ENCODE data around the gene MAP3K14.

MAP3K14 gene

GRCh38 chr17:45282683-45283644, 33.9 kb downstream of the MAP3K14 start:
- DNase-seq (ENCODE audit: low read depth in 2 of 2): no peak

DNA sequence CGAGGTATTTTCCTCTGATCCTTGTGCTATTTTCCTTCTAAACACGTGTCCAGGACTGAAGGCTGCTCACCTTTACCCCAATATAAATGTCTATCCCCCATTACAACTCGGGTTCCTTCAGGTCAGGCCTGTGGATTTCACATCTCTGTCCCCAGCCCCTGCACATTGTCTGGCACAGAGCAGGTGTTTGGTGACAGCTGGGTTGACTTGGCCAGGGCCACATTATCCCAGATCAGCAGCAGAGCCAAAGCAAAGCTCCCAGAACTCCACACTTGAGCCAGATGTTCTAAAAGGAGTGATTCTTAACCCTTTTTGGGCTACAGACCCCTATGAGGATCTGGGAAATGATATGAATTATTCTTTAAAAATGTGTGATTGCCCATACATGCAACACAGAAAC, 36.9 kb downstream of the MAP3K14 start:
- no peak for DNase-seq (ENCODE audit: low read depth in 2 of 2)

GRCh38 chr17:45277992-45278391, 38.8 kb downstream of the MAP3K14 start:
- no peak for DNase-seq (ENCODE audit: low read depth in 2 of 2)

GRCh38 chr17:45277216-45277849, 39.5 kb downstream of the MAP3K14 start:
- peak; percentile 83 to 87 for DNase-seq (ENCODE audit: low read depth in 2 of 2)

- DNase-seq (ENCODE audit: low read depth in 2 of 2): no peak
Observed at GRCh38 chr17:45276031-45276430, 40.8 kb downstream of the MAP3K14 start.

GRCh38 chr17:45274033-45274432, 42.8 kb downstream of the MAP3K14 start:
- no peak for DNase-seq (ENCODE audit: low read depth in 2 of 2)

GRCh38 chr17:45273551-45273957, 43.3 kb downstream of the MAP3K14 start:
- DNase-seq (ENCODE audit: low read depth in 2 of 2): no peak

DNA sequence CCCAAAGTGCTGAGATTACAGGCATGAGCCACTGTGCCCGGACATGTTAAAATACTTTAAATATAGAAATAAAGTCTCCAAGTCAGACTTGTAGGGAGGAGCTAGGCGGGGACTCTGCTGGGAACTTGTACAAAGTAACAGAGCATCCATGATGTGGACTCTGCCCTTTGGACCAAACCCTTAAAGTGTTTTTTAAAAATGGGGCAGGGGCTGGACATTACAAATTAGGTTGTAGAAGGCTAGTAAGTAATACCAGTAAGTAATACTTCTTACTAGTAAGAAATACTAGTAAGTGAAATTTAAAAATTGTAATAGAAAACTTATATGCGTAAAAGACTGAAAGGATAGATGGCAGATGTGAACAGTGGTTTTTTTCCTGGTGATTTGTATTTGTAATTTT, 45.2 kb downstream of the MAP3K14 start:
- DNase-seq (ENCODE audit: low read depth in 2 of 2): no peak

GRCh38 chr17:45270828-45271418, 45.9 kb downstream of the MAP3K14 start:
- peak in 1 of 2 donors; percentile 53 for DNase-seq (ENCODE audit: low read depth in 2 of 2)

GRCh38 chr17:45269912-45270311, 46.9 kb downstream of the MAP3K14 start:
- DNase-seq (ENCODE audit: low read depth in 2 of 2): no peak

DNA sequence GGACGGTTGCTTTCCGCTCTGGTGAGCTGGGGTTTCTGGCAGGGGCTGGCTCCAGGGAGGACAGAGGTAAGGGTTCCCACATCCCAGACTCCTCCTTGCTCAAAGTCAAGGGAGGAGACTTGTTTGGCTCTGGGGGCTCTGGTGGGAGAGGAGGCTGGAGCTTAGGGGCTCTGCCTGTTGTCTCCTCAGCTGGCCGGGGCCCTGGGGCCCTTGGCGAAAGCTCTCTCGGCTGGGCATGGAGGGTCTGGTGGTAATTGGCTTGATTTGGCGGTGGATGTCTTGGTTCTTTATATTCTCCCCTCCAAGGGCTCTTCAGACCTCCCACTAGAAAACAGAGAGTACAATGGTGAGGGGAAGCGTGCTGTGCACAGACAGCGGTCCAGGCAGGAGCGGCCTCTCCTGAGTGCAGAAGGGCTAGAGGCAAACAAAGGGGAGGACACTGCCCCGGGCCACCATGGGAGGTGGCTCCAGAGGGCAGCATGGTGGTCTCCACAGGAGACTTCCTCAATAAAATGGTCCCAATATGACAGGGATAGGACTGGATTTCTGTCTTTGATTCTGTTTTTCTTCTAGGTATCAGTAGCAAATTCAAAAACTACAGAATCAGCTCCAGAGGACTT, 49.3 kb downstream of the MAP3K14 start:
- DNase-seq (ENCODE audit: low read depth in 2 of 2): no peak

- no peak for DNase-seq (ENCODE audit: low read depth in 2 of 2)
Observed at GRCh38 chr17:45266372-45266926, 50.4 kb downstream of the MAP3K14 start.

DNA sequence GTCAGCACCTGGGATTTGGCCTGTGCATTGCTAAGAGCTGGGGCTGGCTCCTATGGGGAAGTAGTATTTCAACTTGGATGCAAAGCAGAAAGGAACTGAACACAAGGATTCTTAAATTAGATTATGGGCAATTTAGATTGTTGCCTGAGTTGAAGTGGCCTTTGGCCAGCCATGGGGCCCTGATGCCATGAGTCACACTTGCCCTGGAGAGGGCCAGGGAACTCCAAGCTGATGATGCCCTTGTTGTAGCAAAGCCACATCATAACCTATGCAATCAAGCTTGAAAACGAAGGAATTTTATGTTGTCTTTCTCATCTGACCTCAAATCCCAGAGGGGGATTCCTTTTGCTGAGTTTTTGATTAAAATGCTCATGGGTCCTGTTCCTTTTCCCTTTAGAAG, 51.0 kb downstream of the MAP3K14 start:
- DNase-seq (ENCODE audit: low read depth in 2 of 2): no peak

DNA sequence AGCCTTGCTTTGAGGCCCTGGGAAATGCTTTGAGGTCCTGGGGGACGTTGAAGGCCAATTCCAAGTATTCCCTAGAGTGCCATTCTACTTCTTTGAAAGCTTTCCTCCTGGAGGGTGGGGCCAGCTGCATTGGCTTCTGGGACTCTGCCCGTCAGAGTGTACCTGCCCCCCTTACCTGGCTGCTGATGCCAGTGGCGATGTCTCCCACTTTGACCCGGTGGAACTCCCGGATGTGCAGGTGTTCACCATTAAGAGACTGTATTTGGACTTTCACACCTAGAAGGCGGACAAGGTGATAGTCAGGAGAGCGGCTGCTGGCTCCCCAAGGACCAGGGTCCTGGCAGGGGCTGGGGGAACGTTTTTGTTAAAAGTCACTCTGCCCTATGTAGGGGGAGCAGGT, 51.8 kb downstream of the MAP3K14 start:
- no peak for DNase-seq (ENCODE audit: low read depth in 2 of 2)

DNA sequence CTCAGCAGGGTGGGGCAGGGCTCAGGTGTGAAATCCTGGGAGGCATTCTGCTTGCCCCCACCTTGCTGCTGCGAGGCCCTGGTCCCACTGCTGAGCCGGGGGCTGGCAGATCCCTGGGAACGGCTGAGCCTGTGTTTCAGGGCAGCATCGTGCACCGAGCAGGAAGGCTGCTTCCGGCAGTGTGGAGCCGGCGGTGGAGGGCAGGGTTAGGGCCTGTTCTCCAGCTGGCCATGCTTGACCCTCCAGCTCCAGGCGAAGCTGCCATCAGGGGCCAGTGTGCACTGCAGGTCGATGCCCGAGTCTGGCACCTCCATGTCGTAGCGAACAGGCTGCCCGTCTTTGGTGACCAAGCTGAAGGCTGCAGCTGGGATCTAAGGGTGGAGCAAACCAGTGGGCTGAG, 52.4 kb downstream of the MAP3K14 start:
- no peak for DNase-seq (ENCODE audit: low read depth in 2 of 2)

DNA sequence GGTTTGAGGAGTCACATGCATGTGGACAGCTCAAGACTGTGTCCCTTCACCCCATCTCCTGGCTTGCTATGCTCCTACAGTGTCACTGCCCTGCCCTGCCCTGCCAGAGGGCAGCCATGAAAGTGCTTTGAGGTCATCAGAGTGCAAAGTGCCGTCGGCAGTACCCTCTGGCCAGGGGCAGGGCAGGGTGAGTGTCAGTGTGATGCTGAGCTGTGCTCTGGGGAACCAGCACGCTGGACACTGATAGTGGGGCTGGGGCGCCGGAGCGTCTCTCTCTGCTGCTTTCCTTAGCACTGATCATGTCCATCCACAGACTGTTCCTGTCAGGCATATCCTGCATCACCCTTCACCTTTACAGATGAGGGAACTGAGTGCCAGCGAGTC, 53.4 kb downstream of the MAP3K14 start:
- DNase-seq (ENCODE audit: low read depth in 2 of 2): no peak

GRCh38 chr17:45262516-45263476, 54.0 kb downstream of the MAP3K14 start:
- no peak for DNase-seq (ENCODE audit: low read depth in 2 of 2)

- DNase-seq (ENCODE audit: low read depth in 2 of 2): peak; percentile 36 to 51
Observed at GRCh38 chr17:45261577-45262515, 55.0 kb downstream of the MAP3K14 start, which contains the start of gene SPATA32. TSS of gene SPATA32 (minus strand) at chr17:45262094. CDS start at chr17:45262016, 78 bp downstream.

DNA sequence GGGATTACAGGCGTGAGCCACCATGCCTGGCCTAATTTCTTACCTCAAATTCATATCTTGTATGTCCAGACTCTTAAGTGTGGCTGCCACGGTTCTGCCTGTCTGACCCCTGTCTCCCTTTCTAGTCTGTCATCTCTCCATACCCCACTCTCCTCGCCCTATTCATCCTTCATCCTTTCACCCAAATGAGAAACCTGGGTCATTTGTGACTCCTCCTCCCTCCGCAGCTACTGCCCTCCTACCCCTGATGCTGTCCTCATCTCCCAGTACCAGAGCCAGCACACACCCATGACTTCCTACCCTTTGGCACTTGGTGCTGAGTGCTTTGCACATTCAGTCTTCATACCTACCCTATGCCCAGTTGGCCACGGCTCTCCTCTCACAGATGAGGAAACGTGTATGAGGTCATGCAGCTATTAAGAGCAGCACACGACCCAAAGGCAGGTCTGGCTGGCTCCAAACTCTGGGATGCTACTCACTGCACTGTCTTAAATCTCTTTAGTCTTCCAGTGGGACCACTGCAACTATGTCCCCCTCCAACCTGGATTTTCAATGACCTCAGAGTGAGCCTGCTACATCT, 56.5 kb downstream of the MAP3K14 start:
- DNase-seq (ENCODE audit: low read depth in 2 of 2): no peak
